HepG2 (cell line): ENCODE data around the gene FAM120B. TPM values are rescaled to one million over a fixed set of nuclear protein-coding genes. Genes with fewer than 3 reads are reported as not detected.
A peak's percentile ranks its signal among the peaks of the same experiment; 100 is the strongest.

Experiments
- ATAC-seq: fragments of 200-7000 bp; cut with Tn5 transposase; 3 replicates; pipeline ENCODE4 v1.9.1; 2020; ENCODE audit warnings: mild to moderate bottlenecking, moderate library complexity
- BruUV-seq: library from RNA; stranded (reverse); fragments of 400-500 nt; replicated peaks from 2 replicates; lab custom pipeline; 2021; lab: Mats Ljungman, UMichigan
- CTCF ChIA-PET: fragments of 300-600 bp; formaldehyde crosslinking; extraction: SDS; loops from one replicate; lab custom pipeline; 2021; ENCODE audit warnings: low total read pairs, inconsistent platforms, low intra/inter-chr PET ratio; lab: Yijun Ruan, JAX
- POLR2A ChIA-PET: fragments of 350-600 bp; sonication (Branson Sonifier 250); formaldehyde crosslinking; loops from one replicate; lab custom pipeline; 2020; ENCODE audit warnings: antibody characterized with exemption, inconsistent platforms; lab: Yijun Ruan, JAX
- DNase-seq: peaks from one replicate; pipeline ENCODE4 v3.0.0-alpha.2; 2015; ENCODE audit warnings: low spot score
- FAIRE-seq: peaks from 3 replicates; lab custom pipeline; 2011; peaks lifted over from hg19 to GRCh38; lab: Jason Lieb, UNC
- H2AFZ ChIP-seq: one replicate; pipeline ENCODE4 v1.6.1; 2011; ENCODE audit warnings: low read length, inconsistent platforms
- H3K27ac ChIP-seq: fragments of 300-600 bp; 3 replicates; pipeline ENCODE4 v1.8.0; 2011; ENCODE audit warnings: mixed run types, mild to moderate bottlenecking, mixed read lengths, low read length, inconsistent platforms; ENCODE audit not compliant: insufficient read depth; ENCODE audit errors: extremely low read length
- H3K27me3 ChIP-seq, 2 experiments: fragments of 200-600 bp in 1 of 2; 2 replicates in 1 of 2; 3 replicates in 1 of 2; pipeline versions ENCODE4 v1.6.0 to v1.8.0; 2011; ENCODE audit warnings: low read length in 2 of 2, mild to moderate bottlenecking in 2 of 2, moderate library complexity in 2 of 2, inconsistent platforms in 1 of 2; ENCODE audit not compliant: insufficient read depth in 2 of 2, control insufficient read depth in 1 of 2
- H3K36me3 ChIP-seq, 2 experiments: fragments of 200-600 bp in 1 of 2; replicated peaks in 1 of 2; 2 replicates in 1 of 2; 3 replicates in 1 of 2; pipeline versions ENCODE4 v1.5.1 to v1.8.0; 2011; ENCODE audit warnings: low read length in 2 of 2, inconsistent platforms in 1 of 2; ENCODE audit not compliant: insufficient read depth in 2 of 2, control insufficient read depth in 1 of 2
- H3K4me1 ChIP-seq: 2 replicates; pipeline ENCODE4 v1.5.1; 2012; ENCODE audit warnings: low read length, inconsistent platforms; ENCODE audit not compliant: insufficient read depth
- H3K4me2 ChIP-seq: 2 replicates; pipeline ENCODE4 v1.6.0; 2011; ENCODE audit warnings: low read depth, low read length, inconsistent platforms
- H3K4me3 ChIP-seq, 3 experiments: fragments of 200-600 bp in 1 of 3; sonication (generic), shearing (Covaris generic) in 1 of 3; replicated peaks in 1 of 3; 2 replicates each; pipeline ENCODE4 v1.5.1; 2011 to 2016; ENCODE audit warnings: low read length in 3 of 3, inconsistent platforms in 2 of 3, low read depth in 2 of 3, mild to moderate bottlenecking in 2 of 3, control low read depth in 1 of 3, mixed read lengths in 1 of 3; ENCODE audit not compliant: insufficient read depth in 1 of 3
- H3K79me2 ChIP-seq: one replicate; pipeline ENCODE4 v1.6.1; 2011; ENCODE audit warnings: low read length, inconsistent platforms; ENCODE audit not compliant: insufficient read depth
- H3K9ac ChIP-seq: 2 replicates; pipeline ENCODE4 v1.6.0; 2011; ENCODE audit warnings: mild to moderate bottlenecking, low read depth, low read length, inconsistent platforms; ENCODE audit not compliant: insufficient read depth
- H3K9me3 ChIP-seq: 2 replicates; pipeline ENCODE4 v1.5.1; 2012; ENCODE audit warnings: mild to moderate bottlenecking, low read length
- H4K20me1 ChIP-seq: 2 replicates; pipeline ENCODE4 v1.6.0; 2011; ENCODE audit warnings: inconsistent platforms, mild to moderate bottlenecking, low read length, moderate library complexity; ENCODE audit not compliant: insufficient read depth
- DNMT1 ChIP-seq: sonication (generic); formaldehyde crosslinking; IDR thresholded peaks from 2 replicates; pipeline ENCODE4 v1.5.1; 2020; ENCODE audit warnings: mild to moderate bottlenecking, missing genetic modification reagents
- EZH2 ChIP-seq: conservative IDR thresholded peaks from 2 replicates; pipeline ENCODE4 v1.6.1; 2012; ENCODE audit warnings: mild to moderate bottlenecking, low read depth, low read length, moderate library complexity
- FOXO1 ChIP-seq: sonication (generic); formaldehyde crosslinking; IDR thresholded peaks from 2 replicates; pipeline ENCODE4 v1.4.0; 2020; ENCODE audit warnings: missing genetic modification reagents
- HNF4A ChIP-seq: sonication (generic); formaldehyde crosslinking; IDR thresholded peaks from 2 replicates; pipeline ENCODE4 v1.4.0; 2020; ENCODE audit warnings: missing genetic modification reagents
- MEIS2 ChIP-seq: sonication (generic); formaldehyde crosslinking; IDR thresholded peaks from 2 replicates; pipeline ENCODE4 v1.9.0; 2021; ENCODE audit warnings: mild to moderate bottlenecking, missing genetic modification reagents
- SP4 ChIP-seq: sonication (generic); formaldehyde crosslinking; IDR thresholded peaks from 2 replicates; pipeline ENCODE4 v1.8.1; 2023; ENCODE audit warnings: mild to moderate bottlenecking, missing genetic modification reagents
- TBX2 ChIP-seq: sonication (generic); formaldehyde crosslinking; IDR thresholded peaks from 2 replicates; pipeline ENCODE4 v1.5.0; 2020; ENCODE audit warnings: missing genetic modification reagents, mild to moderate bottlenecking, borderline replicate concordance
- TBX3 ChIP-seq: fragments of 450-650 bp; IDR thresholded peaks from 2 replicates; pipeline ENCODE4 v1.6.1; 2017; ENCODE audit warnings: antibody characterized with exemption, mild to moderate bottlenecking, inconsistent platforms, borderline replicate concordance
- ZFP36L2 ChIP-seq: sonication (generic); formaldehyde crosslinking; IDR thresholded peaks from 2 replicates; pipeline ENCODE4 v1.4.0; 2020; ENCODE audit warnings: missing genetic modification reagents
- ZFP37 ChIP-seq: sonication (generic); formaldehyde crosslinking; IDR thresholded peaks from 2 replicates; pipeline ENCODE4 v1.4.0; 2020; ENCODE audit warnings: missing genetic modification reagents, borderline replicate concordance
- ZNF232 ChIP-seq: sonication (generic); formaldehyde crosslinking; IDR thresholded peaks from 2 replicates; pipeline ENCODE4 v1.4.0; 2020; ENCODE audit warnings: missing genetic modification reagents, borderline replicate concordance
- ZNF451 ChIP-seq: sonication (generic); formaldehyde crosslinking; IDR thresholded peaks from 2 replicates; pipeline ENCODE4 v1.5.0; 2020; ENCODE audit warnings: mild to moderate bottlenecking, missing genetic modification reagents
- ZNF713 ChIP-seq: sonication (generic); formaldehyde crosslinking; IDR thresholded peaks from 2 replicates; pipeline ENCODE4 v1.4.0; 2020; ENCODE audit warnings: mild to moderate bottlenecking, missing genetic modification reagents
- ZNF737 ChIP-seq: sonication (generic); formaldehyde crosslinking; IDR thresholded peaks from 2 replicates; pipeline ENCODE4 v1.5.0; 2020; ENCODE audit warnings: missing genetic modification reagents, mild to moderate bottlenecking, borderline replicate concordance
- ZNF790 ChIP-seq: sonication (generic); formaldehyde crosslinking; IDR thresholded peaks from 2 replicates; pipeline ENCODE4 v1.8.0; 2022; ENCODE audit warnings: missing genetic modification reagents, mild to moderate bottlenecking, borderline replicate concordance
- WGBS: methylation state at CpG from one replicate; pipeline ENCODE4 v1.1.6; 2017; ENCODE audit warnings: low lambda C conversion rate; 5-methylcytosine and 5-hydroxymethylcytosine counted together
- in situ Hi-C: cut with HindIII; loops from 2 replicates; pipeline ENCODE4 v1.10.0; 2017; ENCODE audit warnings: low pct_unique_long_range_greater_than_20kb; ENCODE audit not compliant: extremely low pct_ligation_motif_present
- intact Hi-C: fragments of 100-400 bp; cut with micrococcal nuclease; formaldehyde crosslinking; loops from one replicate; pipeline ENCODE4 v1.10.0; 2022; ENCODE audit not compliant: unreplicated experiment
- polyA plus RNA-seq, 8 experiments: library from polyadenylated mRNA; depleted of rRNA in 3 of 8; stranded (reverse) in 7 of 8; unstranded in 1 of 8; fragments of >200 nt; fragmentation: Illumina TruSeq in 4 of 8; extraction: Trizol in 4 of 8; gene quantifications; 2 replicates each; pipeline versions ENCODE4 v1.2.1 to v1.2.3, GENCODE V29; 2011 to 2016; ENCODE audit warnings: low read depth in 4 of 8, missing spikeins in 1 of 8, mixed read lengths in 1 of 8; ENCODE audit not compliant: insufficient read depth in 1 of 8
- total RNA-seq, 5 experiments: library from RNA; depleted of rRNA; stranded (reverse); fragments of >200 nt; fragmentation: Illumina TruSeq; extraction: Trizol; gene quantifications; 2 replicates each; pipeline ENCODE4 v1.2.3, GENCODE V29; 2016; ENCODE audit warnings: low read depth in 1 of 5
- TF ChIP-seq, protein P1 (sequence below): sonication (generic); formaldehyde crosslinking; IDR thresholded peaks from 2 replicates; pipeline ENCODE4 v1.4.0; 2020; ENCODE audit warnings: missing genetic modification reagents
- TF ChIP-seq, protein P2 (sequence below): sonication (generic); formaldehyde crosslinking; IDR thresholded peaks from 2 replicates; pipeline ENCODE4 v1.8.0; 2022; ENCODE audit warnings: mild to moderate bottlenecking, missing genetic modification reagents, moderate library complexity

The FAM120B gene
- total and polyA plus RNA-seq, 2 of the 13 experiments (the other 11 are each of a cell fraction or from before 2014, with no cell fraction given): 9.2 to 10.7 TPM

DNA sequence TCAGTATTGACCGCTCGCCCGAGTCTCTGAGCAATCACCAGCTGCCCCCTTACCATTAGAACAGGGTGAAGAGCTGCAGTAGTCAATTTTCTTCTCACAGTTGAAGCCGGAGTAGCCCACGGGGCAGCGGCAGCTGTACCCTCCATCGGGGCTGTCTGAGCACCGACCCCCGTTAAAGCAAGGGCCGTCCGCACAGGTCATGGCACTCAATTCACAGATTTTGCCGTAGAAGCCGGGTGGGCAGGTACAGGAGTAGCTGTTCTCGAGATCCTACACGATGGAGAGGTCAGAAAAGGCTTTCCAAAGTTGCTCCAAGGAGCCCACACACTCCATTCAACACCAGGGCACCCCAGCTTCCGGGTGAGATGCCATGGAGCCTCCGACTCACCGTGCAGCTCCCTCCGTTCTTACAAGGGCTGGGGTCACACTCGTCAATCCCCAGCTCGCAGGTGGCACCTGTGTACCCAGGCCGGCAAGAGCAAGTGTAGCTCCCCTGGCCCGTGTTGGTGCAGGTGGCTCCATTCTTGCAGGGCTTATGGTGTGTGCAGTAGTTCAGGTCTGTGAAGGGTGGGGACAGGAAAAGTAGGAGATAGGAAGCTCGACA is 21.6 kb upstream of the FAM120B start:
- Histone ChIP-seq H2AFZ (no peak overlapping the region), H4K20me1 (no peaks in the 10 kb centered on the region; the same call in 1 of the 2 replicates), H3K27ac (no peak overlapping the region), H3K9ac (no peak overlapping the region), H3K9me3 (no peaks in the 10 kb centered on the region), H3K4me3 (no peak overlapping the region), H3K27me3 (peaks cover 31 to 92% of the 10 kb centered on the region in 2 experiments), H3K4me1 (peaks cover 21% of the 10 kb centered on the region), H3K36me3 (no peaks in the 10 kb centered on the region), H3K79me2 (no peaks in the 10 kb centered on the region)
- FAIRE-seq (no peak), ATAC-seq (no peak), DNase-seq (no peak)
- intact Hi-C loops: no loop called here
- 35% methylated on average over 18 of the region's 24 CpGs for WGBS
- BruUV-seq: no TSS peak
- CTCF ChIA-PET: no interaction called here
- in situ Hi-C loops: no loop called here
- TF ChIP-seq DNMT1 (CRISPR knock-in tag): no peak
- 0 out of 2 replicates have a peak, but pooled peaks have one; percentile 47 for TF ChIP-seq EZH2
- TF ChIP-seq, all 625 proteins: peak for 1
- H3K4me2 ChIP-seq: no peak overlapping the region
- POLR2A ChIA-PET: no interaction called here

DNA sequence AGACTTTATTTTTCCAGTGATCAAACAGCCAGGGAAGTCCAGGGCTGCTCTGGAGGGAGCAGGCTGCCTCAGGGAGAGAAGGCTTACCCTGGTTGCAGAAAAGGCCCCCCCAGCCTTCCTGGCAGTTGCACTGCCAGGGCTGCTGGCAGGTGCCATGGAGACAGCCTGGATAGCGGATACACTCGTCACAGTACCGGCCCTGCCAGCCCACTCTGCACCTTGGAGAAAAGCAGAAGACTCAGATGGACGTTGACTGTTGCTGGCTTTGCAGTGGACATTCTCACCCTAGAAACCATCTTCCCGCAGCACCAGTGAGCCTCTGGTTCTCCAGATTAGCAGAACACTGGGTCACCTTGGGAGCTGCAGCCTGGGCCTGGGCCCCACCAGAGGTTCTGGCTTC is 21.1 kb upstream of the FAM120B start:
- H3K9ac ChIP-seq: no peak overlapping the region
- peaks cover 29 to 92% of the 10 kb centered on the region in 2 experiments for H3K27me3 ChIP-seq
- no peaks in the 10 kb centered on the region for H3K9me3 ChIP-seq
- H2AFZ ChIP-seq: no peak overlapping the region
- no peak overlapping the region for H3K4me2 ChIP-seq
- FAIRE-seq: no peak
- in situ Hi-C loops (no loop called here), intact Hi-C loops (no loop called here)
- no peaks in the 10 kb centered on the region for H3K36me3 ChIP-seq
- no peak for DNase-seq
- peaks cover 16% of the 10 kb centered on the region for H3K4me1 ChIP-seq
- no peaks in the 10 kb centered on the region; the same call in 1 of the 2 replicates for H4K20me1 ChIP-seq
- H3K4me3 ChIP-seq: no peak overlapping the region
- CTCF ChIA-PET: no interaction called here
- POLR2A ChIA-PET: no interaction called here
- H3K79me2 ChIP-seq: no peaks in the 10 kb centered on the region
- no peak overlapping the region for H3K27ac ChIP-seq
- WGBS: 3% methylated on average over 4 of the region's 5 CpGs
- TF ChIP-seq ZNF737 (CRISPR knock-in tag) (no peak), TBX2 (CRISPR knock-in tag) (no peak), SP4 (CRISPR knock-in tag) (no peak), FOXO1 (CRISPR knock-in tag) (no peak), HNF4A (CRISPR knock-in tag) (no peak), ZNF713 (no peak), ZFP37 (CRISPR knock-in tag) (no peak), ZNF232 (CRISPR knock-in tag) (no peak), ZFP36L2 (CRISPR knock-in tag) (no peak), MEIS2 (CRISPR knock-in tag) (no peak), ZNF790 (no peak), ZNF451 (CRISPR knock-in tag) (no peak), TBX3 (no peak)
- TF ChIP-seq, protein P1, sequence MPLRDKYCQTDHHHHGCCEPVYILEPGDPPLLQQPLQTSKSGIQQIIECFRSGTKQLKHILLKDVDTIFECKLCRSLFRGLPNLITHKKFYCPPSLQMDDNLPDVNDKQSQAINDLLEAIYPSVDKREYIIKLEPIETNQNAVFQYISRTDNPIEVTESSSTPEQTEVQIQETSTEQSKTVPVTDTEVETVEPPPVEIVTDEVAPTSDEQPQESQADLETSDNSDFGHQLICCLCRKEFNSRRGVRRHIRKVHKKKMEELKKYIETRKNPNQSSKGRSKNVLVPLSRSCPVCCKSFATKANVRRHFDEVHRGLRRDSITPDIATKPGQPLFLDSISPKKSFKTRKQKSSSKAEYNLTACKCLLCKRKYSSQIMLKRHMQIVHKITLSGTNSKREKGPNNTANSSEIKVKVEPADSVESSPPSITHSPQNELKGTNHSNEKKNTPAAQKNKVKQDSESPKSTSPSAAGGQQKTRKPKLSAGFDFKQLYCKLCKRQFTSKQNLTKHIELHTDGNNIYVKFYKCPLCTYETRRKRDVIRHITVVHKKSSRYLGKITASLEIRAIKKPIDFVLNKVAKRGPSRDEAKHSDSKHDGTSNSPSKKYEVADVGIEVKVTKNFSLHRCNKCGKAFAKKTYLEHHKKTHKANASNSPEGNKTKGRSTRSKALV (CRISPR knock-in tag): no peak
- TF ChIP-seq, protein P2, sequence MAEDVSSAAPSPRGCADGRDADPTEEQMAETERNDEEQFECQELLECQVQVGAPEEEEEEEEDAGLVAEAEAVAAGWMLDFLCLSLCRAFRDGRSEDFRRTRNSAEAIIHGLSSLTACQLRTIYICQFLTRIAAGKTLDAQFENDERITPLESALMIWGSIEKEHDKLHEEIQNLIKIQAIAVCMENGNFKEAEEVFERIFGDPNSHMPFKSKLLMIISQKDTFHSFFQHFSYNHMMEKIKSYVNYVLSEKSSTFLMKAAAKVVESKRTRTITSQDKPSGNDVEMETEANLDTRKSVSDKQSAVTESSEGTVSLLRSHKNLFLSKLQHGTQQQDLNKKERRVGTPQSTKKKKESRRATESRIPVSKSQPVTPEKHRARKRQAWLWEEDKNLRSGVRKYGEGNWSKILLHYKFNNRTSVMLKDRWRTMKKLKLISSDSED: no peak
- BruUV-seq: no TSS peak
- no peak for ATAC-seq
